HG02571 (cell line): ENCODE data around the gene C8G.

ENCODE experiments used
- ATAC-seq: cut with Tn5 transposase; IDR thresholded peaks from one replicate; pipeline ENCODE4 v1.9.1; 2021; ENCODE audit warnings: mild to moderate bottlenecking, moderate library complexity; ENCODE audit not compliant: unreplicated experiment

Gene C8G

DNA sequence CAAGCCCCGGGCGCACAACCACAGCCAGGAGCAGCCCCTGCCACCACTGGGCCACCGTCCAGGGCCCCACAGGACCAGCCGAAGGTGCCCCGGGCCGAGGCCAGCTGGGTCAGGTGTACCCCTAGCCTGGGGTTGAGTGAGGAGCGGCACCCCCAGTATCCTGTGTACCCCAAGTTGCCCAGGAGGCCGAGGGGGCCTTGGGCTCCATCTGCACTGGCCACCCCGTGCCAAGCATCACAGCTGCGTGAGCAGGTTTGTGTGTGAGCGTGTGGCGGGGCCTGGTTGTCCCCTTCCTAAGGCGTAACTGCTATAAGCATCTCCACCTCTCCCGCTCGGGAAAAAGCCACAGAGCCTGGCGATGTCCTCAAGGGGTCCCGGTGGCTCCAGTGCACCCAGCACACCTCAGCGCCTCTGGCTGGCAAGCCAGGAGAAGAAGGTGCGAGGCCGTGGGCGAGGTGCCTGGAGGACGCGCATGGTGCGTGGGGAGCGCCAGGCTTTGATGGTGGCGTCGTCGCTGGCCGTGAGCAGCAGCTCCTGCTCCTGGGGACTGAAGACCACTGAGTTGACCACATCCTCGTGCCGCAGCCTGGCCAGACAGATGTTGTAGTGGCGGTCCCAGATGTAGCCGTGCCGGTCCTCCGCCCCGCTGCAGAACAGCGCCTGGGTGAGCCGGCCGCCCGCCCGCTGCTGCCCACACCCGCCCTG is 4.4 kb upstream of the C8G start:
- no peak for ATAC-seq

DNA sequence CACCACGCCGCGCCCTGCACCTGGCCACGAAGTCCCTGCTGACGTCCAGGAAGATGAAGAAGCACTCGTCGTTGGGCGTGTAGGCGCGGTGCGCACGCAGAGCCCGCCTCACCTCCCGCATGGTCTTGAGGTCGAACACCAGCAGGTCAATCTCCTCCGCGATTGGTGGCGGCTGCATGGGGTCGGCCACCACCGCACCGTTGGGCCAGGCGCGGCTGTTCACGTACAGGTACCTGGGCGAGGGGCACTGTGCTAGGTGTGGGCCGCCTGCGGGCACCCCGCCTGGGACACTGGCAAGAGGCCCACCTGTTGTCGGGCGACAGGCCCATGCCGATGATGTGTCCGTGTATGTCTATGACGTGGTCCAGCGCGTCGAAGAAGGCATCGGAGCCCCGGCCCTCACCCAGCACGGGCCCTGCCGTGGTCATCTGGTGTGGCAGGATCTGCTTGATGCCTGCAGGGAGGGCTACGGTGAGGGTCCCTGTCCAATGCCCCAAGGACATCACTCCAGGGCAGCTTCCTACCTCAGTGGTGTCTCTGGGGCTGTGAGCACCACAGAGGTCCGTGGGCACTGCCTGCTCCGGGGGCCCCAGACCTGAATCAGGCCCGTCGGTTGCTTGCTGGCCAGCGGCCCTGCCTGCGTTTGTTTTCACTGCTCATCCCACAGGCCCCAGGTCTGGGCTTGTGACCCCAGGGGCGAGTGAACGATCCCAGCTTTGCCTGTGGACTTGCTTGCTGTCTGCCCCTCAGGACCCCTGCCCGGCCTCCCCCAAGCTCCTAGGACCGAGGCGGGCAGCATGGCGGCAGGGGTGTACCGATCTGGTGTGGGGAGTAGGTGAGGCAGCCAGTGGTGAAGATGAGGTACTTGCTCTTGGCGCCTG is 3.6 kb upstream of the C8G start:
- no peak for ATAC-seq

DNA sequence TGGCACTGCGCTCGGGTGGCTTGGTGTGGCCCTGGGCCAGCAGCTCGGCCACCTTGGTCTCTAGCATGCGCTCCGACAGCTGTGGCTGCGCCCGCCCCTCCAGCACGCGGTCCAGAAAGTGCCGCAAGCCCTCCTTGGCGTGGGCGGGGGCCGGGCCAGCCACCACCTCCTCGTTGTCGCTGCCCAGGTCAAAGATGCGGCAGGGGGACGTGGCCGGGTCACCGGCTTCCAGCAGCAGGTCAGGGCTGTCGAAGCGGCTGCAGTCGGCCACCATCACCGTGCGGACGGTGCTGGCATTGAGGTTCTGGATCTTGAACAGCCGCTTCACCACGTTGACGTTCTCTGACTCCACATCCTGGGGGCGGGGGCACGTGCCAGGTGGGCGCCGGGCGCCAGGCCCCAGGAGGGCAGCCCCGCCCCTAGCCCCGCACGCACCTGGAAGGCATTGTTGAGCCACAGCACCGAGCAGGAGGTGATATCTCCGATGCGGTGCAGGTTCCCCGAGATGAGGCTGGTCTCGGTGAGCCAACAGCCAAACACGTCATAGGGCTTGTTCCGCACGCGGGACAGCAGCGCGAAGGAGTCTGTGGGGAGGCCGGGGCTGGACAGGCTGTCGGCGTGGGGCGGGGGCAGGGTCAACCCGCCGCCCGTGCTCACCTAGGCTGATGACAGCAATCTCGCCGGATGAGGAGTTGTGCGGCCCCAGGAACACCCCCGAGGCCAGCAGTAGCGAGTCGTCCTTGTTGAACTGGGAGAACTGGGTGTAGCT is 2.7 kb upstream of the C8G start:
- no peak for ATAC-seq

- no peak for ATAC-seq
These were observed 2.2 kb upstream of the C8G start for GRCh38 chr9:136942881-136943230.

- peak; percentile 7 for ATAC-seq
These were observed 1.5 kb upstream of the C8G start for GRCh38 chr9:136943291-136944211.

GRCh38 chr9:136944212-136944518 is 878 bp upstream of the C8G start:
- ATAC-seq = no peak

DNA sequence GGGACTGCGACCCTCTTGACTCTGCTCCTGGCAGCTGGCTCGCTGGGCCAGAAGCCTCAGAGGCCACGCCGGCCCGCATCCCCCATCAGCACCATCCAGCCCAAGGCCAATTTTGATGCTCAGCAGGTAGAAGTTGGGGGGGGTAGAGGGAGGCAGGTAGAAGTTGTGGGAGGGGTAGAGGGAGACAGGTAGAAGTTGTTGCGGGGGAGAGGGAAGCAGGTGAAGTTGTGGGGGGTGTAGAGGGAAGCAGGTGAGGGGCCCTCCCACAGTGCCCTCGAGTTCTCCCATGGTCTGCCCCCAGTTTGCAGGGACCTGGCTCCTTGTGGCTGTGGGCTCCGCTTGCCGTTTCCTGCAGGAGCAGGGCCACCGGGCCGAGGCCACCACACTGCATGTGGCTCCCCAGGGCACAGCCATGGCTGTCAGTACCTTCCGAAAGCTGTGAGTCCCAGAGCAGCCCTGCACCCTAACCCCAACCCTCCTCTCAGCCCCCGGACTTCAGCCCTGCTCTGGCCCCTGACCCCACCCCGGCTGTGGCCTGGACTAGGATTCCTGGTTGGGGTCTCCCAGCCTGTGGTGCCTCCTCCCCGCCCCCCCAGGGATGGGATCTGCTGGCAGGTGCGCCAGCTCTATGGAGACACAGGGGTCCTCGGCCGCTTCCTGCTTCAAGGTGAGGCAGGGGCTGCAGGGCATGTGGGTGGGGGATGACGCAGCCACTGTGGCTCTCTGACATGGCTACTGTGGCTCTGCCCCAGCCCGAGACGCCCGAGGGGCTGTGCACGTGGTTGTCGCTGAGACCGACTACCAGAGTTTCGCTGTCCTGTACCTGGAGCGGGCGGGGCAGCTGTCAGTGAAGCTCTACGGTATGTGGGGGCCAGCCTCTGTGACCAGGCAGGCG is 537 bp downstream of the C8G start:
- no peak for ATAC-seq

DNA sequence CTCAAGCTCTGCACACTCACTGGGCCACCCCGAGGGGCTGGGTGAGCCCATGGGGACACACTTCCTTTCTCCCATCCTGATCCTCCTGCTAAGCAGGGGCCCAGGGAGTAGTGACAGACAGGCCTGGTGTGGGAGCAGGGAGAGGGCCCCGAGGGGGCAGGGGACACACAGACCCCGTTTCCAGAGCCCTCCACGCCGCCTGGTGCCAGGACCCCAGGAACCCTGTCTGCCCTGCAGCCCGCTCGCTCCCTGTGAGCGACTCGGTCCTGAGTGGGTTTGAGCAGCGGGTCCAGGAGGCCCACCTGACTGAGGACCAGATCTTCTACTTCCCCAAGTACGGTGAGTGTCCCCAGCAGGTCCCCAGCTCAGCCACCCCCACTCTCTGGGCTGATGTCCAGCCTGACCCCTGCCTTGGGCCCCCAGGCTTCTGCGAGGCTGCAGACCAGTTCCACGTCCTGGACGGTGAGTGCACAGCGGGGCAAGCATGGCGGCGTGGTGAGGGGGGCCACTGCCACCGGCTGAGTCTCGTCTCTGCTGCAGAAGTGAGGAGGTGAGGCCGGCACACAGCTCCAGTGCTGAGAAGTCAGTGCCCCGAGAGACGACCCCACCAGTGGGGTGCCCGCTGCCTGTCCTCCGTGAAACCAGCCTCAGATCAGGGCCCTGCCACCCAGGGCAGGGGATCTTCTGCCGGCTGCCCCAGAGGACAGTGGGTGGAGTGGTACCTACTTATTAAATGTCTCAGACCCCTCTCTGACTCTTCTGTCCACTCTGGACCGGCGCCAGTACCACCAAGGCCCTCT is 1.4 kb downstream of the C8G start:
- ATAC-seq = no peak

GRCh38 chr9:136947028-136947891 is 2.2 kb downstream of the C8G start:
- ATAC-seq = no peak

GRCh38 chr9:136947955-136948510 is 3.0 kb downstream of the C8G start:
- ATAC-seq = no peak

GRCh38 chr9:136949239-136949816 is 4.3 kb downstream of the C8G start:
- ATAC-seq = no peak

DNA sequence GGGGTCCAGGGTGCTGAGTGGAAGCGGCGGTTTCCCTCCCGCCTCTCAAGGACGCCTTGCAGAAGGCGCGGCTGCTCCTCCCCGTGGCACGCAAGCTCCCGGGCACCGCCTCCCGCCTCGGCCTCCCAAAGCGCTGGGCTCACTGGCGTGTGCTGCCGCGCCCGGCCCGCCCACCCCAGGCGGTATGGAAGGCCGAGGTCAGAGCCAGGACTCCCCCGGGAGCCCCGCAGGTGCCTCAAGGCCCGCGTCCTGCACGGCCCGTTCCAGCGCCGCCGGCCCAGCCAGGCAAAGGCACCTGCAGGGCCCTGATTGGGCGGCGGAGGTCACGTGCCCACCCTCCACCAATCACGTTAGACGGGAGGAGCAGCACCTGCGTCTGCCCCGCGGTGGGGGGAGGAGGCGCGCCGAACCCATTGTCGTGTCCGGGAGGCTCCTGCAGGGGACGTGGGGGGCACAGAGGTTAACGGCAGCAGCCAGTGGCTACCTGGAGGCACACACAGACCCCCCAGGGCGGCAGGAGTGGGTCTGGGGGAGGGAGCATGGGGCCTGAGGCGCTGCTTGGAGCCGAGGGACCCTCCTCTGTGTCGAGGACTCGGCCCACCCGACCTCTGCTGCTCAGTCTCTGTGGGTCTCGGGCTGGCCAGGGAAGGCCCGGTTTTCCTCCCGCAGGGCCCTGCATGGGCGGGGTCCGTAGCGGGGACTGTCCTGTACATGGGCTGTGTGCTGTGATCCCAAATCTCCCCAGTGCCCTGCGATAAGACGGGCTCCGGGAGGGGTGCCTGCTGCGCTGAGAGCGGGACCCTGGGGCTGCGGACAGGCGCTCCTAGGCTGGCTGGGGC is 5.0 kb downstream of the C8G start:
- peak; percentile 56 for ATAC-seq

- ATAC-seq = no peak
These were observed 5.7 kb downstream of the C8G start for GRCh38 chr9:136950656-136951276.

DNA sequence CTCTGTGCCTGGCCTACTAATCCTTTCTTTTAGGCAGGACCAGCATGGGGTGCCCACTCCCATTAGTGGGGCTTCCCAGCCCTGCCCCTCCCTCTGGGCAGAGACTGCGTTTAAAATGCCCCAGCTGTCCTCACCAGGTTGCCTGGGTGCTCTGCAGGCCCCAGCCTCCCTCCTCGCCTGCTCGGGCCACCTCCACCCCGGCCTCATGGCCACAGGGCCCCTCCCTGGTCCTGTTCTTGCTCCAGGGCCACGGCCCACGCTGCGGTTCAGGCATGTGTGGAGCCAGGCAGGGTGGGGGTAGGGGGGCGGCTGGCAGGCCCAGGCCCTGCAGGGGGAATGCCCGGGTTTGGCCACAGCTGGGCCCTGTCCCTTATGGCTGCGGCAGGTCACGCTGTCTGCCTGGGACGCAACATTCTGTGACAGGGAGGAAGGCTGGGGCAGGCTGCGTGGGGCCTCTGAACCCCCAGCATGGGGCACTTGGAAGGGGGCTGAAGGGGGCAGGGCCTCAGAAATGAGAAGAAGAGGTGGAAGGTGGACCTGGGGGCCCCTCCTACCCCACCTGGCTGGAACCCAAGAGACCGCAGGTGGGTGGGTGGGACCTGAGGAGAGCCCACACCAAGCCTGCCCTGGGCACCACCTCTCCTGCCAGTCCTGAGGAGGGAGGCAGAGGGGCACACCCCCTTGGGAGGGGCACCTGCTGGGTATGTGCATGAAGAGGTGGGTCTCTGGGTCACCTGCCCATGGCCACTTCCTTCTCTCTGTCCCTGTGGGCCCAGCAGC is 6.7 kb downstream of the C8G start, which contains the start of gene LCN12:
LCN12 (plus strand) TSS at position 733 of the 780 bp plus-strand sequence. CDS start 55 bp downstream, outside the sequence.
- no peak for ATAC-seq

DNA sequence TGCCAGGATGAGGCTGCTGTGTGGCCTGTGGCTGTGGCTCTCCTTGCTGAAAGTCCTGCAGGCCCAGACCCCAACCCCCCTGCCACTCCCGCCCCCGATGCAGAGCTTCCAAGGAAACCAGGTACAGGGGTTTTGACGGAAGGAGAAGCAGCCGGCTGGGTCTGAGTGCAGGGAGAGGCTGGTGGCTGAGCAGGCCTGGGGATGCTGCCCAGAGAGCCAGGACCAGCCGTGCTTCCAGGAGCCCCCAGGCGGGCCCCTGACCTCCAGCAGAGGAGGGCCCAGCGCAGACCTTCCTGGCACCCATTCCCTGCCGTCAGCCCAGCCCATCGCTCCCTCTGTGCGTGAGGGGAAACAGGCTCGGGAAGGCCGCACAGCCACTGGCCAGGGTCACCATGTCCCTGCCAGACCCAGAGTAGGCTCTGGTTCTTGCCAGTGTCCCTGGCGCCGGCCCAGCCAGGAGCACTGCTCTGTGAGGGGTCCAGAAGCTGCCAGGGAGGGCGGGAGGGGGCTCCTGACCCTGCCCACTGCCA is 7.3 kb downstream of the C8G start:
- no peak for ATAC-seq
